NCI-H2227 (cell line): Measurements from ENCODE around the gene AASDH.

Experiments
- DNase-seq: peaks from one replicate; lab custom pipeline; 2025; ENCODE audit not compliant: unreplicated experiment; lab: John Stamatoyannopoulos, UW

Gene AASDH

GRCh38 chr4:56387023-56388001 is at the start of gene AASDH:
AASDH (minus strand) TSS chr4:56387491; CDS start chr4:56384299, 3,192 bp downstream.
- peak; percentile 94 for DNase-seq

- DNase-seq, result peak; percentile 96
These were observed 48.0 kb upstream of the AASDH start, which contains the start of gene PPAT for GRCh38 chr4:56435140-56435926. PPAT (minus strand) TSS chr4:56435615; CDS start chr4:56435477, 138 bp downstream.

- DNase-seq, result peak; percentile 69
These were observed 47.4 kb upstream of the AASDH start for GRCh38 chr4:56434599-56435139.

GRCh38 chr4:56433280-56433679 is 46.0 kb upstream of the AASDH start:
- no peak for DNase-seq

GRCh38 chr4:56430203-56430602 is 42.9 kb upstream of the AASDH start:
- no peak for DNase-seq

- no peak for DNase-seq
These were observed 39.9 kb upstream of the AASDH start for GRCh38 chr4:56427179-56427578.

GRCh38 chr4:56426273-56426672 is 39.0 kb upstream of the AASDH start:
- DNase-seq, result no peak

- no peak for DNase-seq
These were observed 38.2 kb upstream of the AASDH start for GRCh38 chr4:56425518-56425917.

GRCh38 chr4:56424697-56425514 is 37.6 kb upstream of the AASDH start:
- DNase-seq, result peak; percentile 4

- DNase-seq, result no peak
These were observed 36.9 kb upstream of the AASDH start for GRCh38 chr4:56424176-56424575.

GRCh38 chr4:56417396-56417795 is 30.1 kb upstream of the AASDH start:
- DNase-seq, result no peak

GRCh38 chr4:56416349-56416748 is 29.1 kb upstream of the AASDH start:
- no peak for DNase-seq

- DNase-seq, result no peak
These were observed 26.9 kb upstream of the AASDH start for GRCh38 chr4:56414135-56414670.

GRCh38 chr4:56410247-56411062 is 23.2 kb upstream of the AASDH start:
- DNase-seq, result peak; percentile 73

- no peak for DNase-seq
These were observed 22.3 kb upstream of the AASDH start for GRCh38 chr4:56409511-56410090.

- no peak for DNase-seq
These were observed 21.7 kb upstream of the AASDH start for GRCh38 chr4:56408978-56409377.

- DNase-seq, result no peak
These were observed 18.9 kb upstream of the AASDH start for GRCh38 chr4:56406151-56406550.

- DNase-seq, result no peak
These were observed 17.7 kb upstream of the AASDH start for GRCh38 chr4:56405016-56405415.

GRCh38 chr4:56400560-56400959 is 13.3 kb upstream of the AASDH start:
- DNase-seq, result no peak
